Gastrocnemius medialis (tissue), 4 donors: ENCODE measurements around the gene PPFIBP2.

Experiments used
- POLR2A ChIP-seq, 2 donors: fragments of 450-650 bp; IDR thresholded peaks; one replicate each; pipeline ENCODE4 v1.6.1; 2017; ENCODE audit warnings: antibody characterized with exemption in 2 of 2, mild to moderate bottlenecking in 2 of 2, moderate library complexity in 2 of 2
- TF ChIP-seq, protein P1 (sequence below), 5 experiments: fragments of 450-650 bp in 3 of 5; fragments of 200-600 bp in 2 of 5; sonication (generic) in 2 of 5; IDR thresholded peaks in 4 of 5; conservative IDR thresholded peaks in 1 of 5; 1 replicate in 4 of 5; 2 replicates in 1 of 5; pipeline ENCODE4 v1.5.1; 2016 to 2019; ENCODE audit warnings: antibody characterized with exemption in 5 of 5, mild to moderate bottlenecking in 3 of 5, moderate library complexity in 3 of 5

- TF ChIP-seq, protein P1, sequence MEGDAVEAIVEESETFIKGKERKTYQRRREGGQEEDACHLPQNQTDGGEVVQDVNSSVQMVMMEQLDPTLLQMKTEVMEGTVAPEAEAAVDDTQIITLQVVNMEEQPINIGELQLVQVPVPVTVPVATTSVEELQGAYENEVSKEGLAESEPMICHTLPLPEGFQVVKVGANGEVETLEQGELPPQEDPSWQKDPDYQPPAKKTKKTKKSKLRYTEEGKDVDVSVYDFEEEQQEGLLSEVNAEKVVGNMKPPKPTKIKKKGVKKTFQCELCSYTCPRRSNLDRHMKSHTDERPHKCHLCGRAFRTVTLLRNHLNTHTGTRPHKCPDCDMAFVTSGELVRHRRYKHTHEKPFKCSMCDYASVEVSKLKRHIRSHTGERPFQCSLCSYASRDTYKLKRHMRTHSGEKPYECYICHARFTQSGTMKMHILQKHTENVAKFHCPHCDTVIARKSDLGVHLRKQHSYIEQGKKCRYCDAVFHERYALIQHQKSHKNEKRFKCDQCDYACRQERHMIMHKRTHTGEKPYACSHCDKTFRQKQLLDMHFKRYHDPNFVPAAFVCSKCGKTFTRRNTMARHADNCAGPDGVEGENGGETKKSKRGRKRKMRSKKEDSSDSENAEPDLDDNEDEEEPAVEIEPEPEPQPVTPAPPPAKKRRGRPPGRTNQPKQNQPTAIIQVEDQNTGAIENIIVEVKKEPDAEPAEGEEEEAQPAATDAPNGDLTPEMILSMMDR (IDR thresholded peaks at IDR 0.05 in 4 of 5, conservative IDR thresholded peaks at IDR 0.05 in 1 of 5), result no peak
- TF ChIP-seq POLR2A (IDR thresholded peaks at IDR 0.05), result peak in 1 of 2 donors; percentile 38
These were observed 2.4 kb upstream of the PPFIBP2 start for GRCh38 chr11:7511401-7511800.
